GM03348 (cell line): ENCODE measurements around the gene PKD2L1.
A peak's percentile ranks its signal among the peaks of the same experiment; 100 is the strongest.
"Not testable (repeated sequence)": the region's sequence is repeated elsewhere in the genome, so short reads cannot be mapped to it uniquely, and the experiment has no call there.

Experiments used
- DNase-seq: peaks from one replicate; pipeline ENCODE4 v3.0.0; 2012; ENCODE audit warnings: low spot score

The PKD2L1 gene

DNA sequence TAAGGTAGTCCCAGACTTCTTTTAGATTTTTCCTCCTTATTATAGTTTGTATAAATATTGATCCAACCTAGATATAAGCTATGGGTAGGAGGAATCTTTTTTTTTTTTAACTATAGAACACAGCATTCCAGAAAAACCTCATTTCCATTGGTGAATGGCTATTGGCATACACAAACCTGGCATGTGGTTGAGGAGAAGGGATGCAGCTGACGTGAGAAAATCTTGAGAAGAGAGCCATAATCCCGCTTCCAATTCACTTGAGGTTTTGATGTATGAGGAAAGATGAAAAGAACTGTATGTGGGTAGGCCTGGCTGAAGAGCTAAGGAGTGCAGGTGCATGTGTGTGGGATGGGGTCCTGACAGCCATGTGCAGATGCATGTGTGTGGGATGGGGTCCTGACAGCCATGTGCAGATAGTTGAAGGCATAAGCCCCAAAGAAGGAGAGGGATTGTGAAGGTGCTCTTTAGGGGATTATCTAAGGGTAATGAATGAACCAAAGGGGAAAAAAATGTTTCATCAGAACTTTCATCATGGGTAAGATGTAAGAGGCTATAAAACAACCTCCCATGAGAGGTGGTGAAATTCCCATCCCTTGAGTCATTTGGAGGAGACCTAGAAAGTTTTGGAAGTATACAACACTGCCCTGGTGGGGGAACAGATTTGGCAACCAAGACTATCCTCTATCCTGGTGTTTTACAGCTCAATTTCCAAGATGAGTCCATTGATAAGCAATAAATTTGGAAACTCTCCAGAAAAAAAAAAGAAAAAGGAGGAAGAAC lies 3.8 kb upstream of the PKD2L1 start:
- no peak for DNase-seq

DNA sequence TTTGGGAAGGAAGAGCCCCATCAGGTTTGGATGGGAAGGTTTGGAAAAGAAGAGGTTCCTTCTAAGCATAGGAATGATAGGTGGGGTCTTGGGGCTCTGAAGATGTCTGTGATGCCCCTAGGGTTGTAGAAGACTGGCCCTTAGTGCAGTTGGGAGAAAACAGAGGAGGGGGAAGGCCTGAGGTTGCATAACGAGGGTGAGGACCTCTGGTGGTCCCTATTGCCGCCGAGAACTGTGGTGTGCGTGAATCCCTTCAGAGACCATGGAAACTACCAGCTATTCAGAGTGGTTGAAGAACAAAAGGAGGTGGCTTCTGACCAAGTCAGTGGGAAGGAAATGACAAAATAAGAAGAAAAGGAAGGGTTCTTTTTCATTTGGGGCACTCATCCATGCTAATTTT lies 3.1 kb upstream of the PKD2L1 start:
- no peak for DNase-seq

DNA sequence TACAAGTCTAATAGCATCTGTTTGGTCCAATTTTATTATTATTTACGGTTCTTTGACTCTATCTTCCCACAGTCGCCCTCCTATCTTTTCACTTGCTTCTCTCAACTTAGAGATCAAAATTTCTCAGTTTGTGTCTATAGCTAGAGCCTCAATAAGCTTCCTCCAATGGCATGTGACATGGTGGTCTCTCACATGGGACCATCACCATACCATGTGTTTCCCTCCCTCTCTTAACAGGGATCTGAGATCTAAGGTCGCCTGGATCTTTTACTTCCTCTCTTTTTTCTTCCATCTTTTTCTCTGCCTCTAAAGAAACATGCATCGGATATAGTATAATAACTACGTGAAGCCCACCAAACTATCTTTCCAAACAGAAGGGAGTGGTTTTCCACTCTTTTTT lies 1.8 kb downstream of the PKD2L1 start:
- DNase-seq = no peak

GRCh38 chr10:100327718-100328009 lies 2.4 kb downstream of the PKD2L1 start:
- no peak for DNase-seq

- DNase-seq = peak; percentile 45
These were observed 2.9 kb downstream of the PKD2L1 start for GRCh38 chr10:100327007-100327717.

- DNase-seq = no peak
These were observed 4.9 kb downstream of the PKD2L1 start for GRCh38 chr10:100325158-100325557.

- DNase-seq = no peak
These were observed 10.2 kb downstream of the PKD2L1 start for GRCh38 chr10:100319707-100320402.

GRCh38 chr10:100318207-100318606 lies 11.8 kb downstream of the PKD2L1 start:
- DNase-seq = no peak

- DNase-seq = no peak
These were observed 14.4 kb downstream of the PKD2L1 start for GRCh38 chr10:100315615-100316014.

DNA sequence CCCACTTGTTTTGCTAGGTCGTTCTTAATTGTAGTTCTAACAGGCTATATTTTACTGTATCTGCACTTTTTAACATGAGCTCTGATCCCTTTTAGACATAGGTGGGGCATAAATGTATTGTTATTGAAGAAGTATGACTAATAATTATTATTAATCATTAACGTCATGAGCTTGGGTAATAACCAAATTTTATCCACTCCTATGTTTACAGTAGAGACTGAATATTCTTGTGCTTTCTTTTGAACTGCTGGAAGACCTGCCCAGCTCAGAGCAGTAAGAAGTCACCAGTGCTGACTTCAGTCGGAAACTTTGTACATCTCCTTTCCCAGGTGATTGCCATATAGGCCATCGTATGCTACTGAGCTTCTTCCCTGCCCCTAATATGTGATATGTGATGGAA lies 18.7 kb downstream of the PKD2L1 start:
- DNase-seq = no peak

GRCh38 chr10:100307684-100308083 lies 22.3 kb downstream of the PKD2L1 start:
- DNase-seq = peak; percentile 24

DNA sequence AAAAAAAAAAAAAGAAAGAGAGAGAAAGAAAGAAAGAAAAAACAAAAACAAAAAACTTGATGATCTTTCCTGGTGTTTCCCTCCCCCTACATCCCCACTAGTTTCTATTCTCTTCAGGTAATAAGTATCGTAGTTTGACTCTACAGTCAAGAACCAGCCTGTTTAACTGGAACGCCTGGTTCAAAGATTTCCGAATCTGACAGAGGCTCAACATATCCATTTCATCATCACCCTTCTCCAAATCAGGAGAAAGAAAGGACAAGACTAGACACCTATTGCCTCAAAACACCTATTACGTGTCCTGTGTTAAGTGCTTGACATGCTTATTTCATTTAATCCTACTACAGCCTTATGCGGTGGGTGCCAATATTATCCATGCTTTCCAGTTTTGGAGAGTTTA lies 23.2 kb downstream of the PKD2L1 start:
- no peak for DNase-seq

GRCh38 chr10:100304414-100304813 lies 25.6 kb downstream of the PKD2L1 start:
- no peak for DNase-seq

DNA sequence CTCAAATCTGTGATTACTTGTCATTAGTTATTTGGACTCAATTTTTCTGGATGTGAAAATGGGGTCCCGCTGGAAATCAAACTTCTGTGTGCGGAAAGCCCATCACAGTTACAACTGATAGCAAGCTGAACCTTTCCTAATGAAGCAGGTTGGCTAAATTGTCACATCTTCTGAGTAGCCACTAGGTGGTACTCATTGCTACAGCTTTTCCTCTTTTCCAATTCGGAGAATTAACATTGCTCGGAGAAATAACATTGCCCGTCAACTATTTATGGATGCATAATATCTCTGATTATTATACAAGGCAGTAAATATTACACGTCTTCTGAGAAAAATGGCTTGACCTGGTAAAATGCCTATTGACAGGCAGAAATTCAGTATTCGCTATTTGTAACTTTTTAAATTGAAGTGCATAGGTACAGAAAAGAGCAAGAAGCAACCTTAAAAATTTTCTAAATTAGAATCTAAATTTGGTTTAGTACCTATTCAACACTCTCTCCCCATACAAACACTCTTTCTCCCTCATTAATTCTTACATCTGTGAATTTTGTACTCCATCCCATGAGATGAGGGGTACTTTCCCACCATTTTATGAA lies 26.2 kb downstream of the PKD2L1 start:
- peak; percentile 69 for DNase-seq

DNA sequence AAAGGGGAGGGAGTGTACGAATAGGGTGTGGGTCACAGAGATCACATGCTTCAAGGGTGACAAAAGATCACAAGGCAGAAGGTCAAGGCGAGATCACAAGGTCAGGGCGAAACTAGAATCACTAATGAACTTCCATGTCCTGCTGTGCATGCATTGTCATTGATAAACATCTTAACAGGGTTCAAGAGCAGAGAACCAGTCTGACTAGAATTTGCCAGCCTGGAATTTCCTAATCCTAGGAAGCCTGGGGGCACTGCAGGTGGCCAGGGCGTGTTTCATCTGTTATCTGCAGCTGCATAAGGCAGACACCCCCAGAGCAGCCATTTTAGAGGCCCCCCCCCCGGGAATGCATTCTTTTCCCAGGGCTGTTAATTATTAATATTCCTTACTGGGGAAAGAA lies 28.9 kb downstream of the PKD2L1 start:
- not testable (repeated sequence) for DNase-seq

GRCh38 chr10:100297242-100297641 lies 32.8 kb downstream of the PKD2L1 start:
- no peak for DNase-seq

- DNase-seq = no peak
These were observed 37.0 kb downstream of the PKD2L1 start for GRCh38 chr10:100293066-100293465.

GRCh38 chr10:100292300-100292699 lies 37.7 kb downstream of the PKD2L1 start:
- not testable (repeated sequence) for DNase-seq

- no peak for DNase-seq
These were observed 38.7 kb downstream of the PKD2L1 start for GRCh38 chr10:100291356-100291755.

DNA sequence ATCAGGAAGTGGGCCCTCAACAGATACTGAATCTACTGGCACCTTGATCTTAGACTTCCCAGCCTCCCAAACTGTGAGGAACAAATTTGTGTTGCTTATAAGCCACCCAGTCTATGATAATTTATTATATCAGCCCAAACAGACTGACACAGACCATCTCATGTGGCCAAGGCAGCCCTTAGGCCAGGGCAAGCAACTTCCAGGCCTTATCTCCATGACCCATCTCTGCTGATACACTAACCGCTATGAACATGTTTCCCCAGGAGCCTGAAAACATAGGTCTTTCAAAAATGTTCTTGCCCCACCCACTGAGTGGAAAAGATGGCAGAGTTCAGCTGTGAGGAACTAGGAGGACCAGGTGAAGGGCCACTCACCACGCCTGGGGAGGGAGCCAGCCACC lies 40.4 kb downstream of the PKD2L1 start:
- no peak for DNase-seq

DNA sequence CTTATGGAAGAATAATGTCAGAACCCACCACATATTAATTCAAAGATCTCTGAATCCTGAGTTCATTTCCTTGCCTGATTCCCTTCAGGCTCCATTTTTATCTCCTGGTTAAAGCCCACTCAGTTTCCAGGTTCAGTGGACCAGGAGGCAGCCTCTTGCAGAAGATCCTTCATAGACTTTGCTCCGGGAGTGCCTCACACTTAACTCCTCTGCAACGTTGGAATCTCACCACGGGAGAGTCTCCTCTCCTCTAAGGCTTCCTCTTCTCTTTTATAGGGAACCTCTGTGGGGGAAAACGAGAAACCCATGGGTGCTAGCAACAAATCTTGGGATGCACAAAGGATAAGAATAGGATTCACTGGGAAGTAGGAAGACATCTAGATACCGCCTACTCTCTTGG lies 41.8 kb downstream of the PKD2L1 start:
- no peak for DNase-seq

GRCh38 chr10:100287756-100288155 lies 42.3 kb downstream of the PKD2L1 start:
- no peak for DNase-seq
